ENCODE results near the gene KRT34.
"Not testable (repeated sequence)": the region's sequence is repeated elsewhere in the genome, so short reads cannot be mapped to it uniquely, and the experiment has no call there.

KRT34 gene

GRCh38 chr17:41381943-41382342 lies at the start of gene KRT34:
TSS of gene KRT34 (minus strand) at chr17:41382306. CDS start at chr17:41382246, 60 bp downstream.
- not testable (repeated sequence) for H3K4me3 ChIP-seq (ENCODE audit: low read depth, low read length); H3K27ac ChIP-seq (ENCODE audit: extremely low read depth, low read depth, low read length); H3K36me3 ChIP-seq (ENCODE audit: control insufficient read depth in 2 of 2, insufficient read depth in 1 of 2, low read length in 2 of 2); H3K9me3 ChIP-seq (ENCODE audit: control insufficient read depth, insufficient read depth, low read depth, low read length); H3K4me1 ChIP-seq (ENCODE audit: control insufficient read depth, insufficient read depth, low read length)
- ChIA-PET CTCF (interaction anchor here (0.7 to 1.4 kb wide), 3 partner anchors 120 to 579 kb away, joined by 3 to 4 read pairs (median 3); no protein-coding TSS in a partner anchor), POLR2A (interaction anchor here (0.7 kb wide), 1 partner anchor 649 kb away, joined by 5 read pairs; no protein-coding TSS in a partner anchor)

DNA sequence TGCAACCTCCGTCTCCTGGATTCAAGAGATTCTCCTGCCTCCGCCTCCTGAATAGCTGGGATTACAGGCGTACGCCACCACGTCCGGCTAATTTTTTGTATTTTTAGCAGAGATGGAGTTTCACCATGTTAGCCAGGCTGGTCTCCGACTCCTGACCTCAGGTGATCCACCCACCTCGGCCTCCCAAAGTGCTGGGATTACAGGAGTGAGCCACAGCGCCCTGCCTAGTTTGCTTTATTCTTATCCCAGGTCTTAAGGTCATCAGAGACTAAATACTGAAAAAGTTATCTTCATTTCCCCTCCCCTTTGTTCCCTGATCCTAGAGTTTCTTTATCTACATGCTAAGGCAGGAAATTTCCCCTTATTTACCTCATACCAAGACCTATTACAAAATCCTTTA lies 48.3 kb upstream of the KRT34 start:
- POLR2A ChIA-PET; H3K4me3 ChIP-seq (ENCODE audit: low read depth, low read length); H3K9me3 ChIP-seq (ENCODE audit: control insufficient read depth, insufficient read depth, low read depth, low read length); H3K36me3 ChIP-seq (ENCODE audit: control insufficient read depth in 2 of 2, insufficient read depth in 1 of 2, low read length in 2 of 2); H3K4me1 ChIP-seq (ENCODE audit: control insufficient read depth, insufficient read depth, low read length); H3K27ac ChIP-seq (ENCODE audit: extremely low read depth, low read depth, low read length): not testable (repeated sequence)
- CTCF ChIA-PET, result interaction anchor here (0.6 to 0.8 kb wide), 4 partner anchors 13 to 1193 kb away, joined by 3 to 6 read pairs (median 4); no protein-coding TSS in a partner anchor

GRCh38 chr17:41429667-41430066 lies 47.6 kb upstream of the KRT34 start:
- TF ChIP-seq, protein P1, sequence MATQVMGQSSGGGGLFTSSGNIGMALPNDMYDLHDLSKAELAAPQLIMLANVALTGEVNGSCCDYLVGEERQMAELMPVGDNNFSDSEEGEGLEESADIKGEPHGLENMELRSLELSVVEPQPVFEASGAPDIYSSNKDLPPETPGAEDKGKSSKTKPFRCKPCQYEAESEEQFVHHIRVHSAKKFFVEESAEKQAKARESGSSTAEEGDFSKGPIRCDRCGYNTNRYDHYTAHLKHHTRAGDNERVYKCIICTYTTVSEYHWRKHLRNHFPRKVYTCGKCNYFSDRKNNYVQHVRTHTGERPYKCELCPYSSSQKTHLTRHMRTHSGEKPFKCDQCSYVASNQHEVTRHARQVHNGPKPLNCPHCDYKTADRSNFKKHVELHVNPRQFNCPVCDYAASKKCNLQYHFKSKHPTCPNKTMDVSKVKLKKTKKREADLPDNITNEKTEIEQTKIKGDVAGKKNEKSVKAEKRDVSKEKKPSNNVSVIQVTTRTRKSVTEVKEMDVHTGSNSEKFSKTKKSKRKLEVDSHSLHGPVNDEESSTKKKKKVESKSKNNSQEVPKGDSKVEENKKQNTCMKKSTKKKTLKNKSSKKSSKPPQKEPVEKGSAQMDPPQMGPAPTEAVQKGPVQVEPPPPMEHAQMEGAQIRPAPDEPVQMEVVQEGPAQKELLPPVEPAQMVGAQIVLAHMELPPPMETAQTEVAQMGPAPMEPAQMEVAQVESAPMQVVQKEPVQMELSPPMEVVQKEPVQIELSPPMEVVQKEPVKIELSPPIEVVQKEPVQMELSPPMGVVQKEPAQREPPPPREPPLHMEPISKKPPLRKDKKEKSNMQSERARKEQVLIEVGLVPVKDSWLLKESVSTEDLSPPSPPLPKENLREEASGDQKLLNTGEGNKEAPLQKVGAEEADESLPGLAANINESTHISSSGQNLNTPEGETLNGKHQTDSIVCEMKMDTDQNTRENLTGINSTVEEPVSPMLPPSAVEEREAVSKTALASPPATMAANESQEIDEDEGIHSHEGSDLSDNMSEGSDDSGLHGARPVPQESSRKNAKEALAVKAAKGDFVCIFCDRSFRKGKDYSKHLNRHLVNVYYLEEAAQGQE (tag by site-specific recombination; IDR thresholded peaks at IDR 0.05), result no peak
- TF ChIP-seq ZNF350 (tag by site-specific recombination; IDR thresholded peaks at IDR 0.05) (no peak), ZNF473 (tag by site-specific recombination; IDR thresholded peaks at IDR 0.05) (no peak), HOXC10 (CRISPR knock-in tag; IDR thresholded peaks at IDR 0.05) (no peak), TRIM28 (IDR thresholded peaks at IDR 0.05; ENCODE audit: borderline replicate concordance, low read length) (no peak), SCRT2 (tag by site-specific recombination; IDR thresholded peaks at IDR 0.05) (no peak), ZNF677 (tag by site-specific recombination; IDR thresholded peaks at IDR 0.05) (no peak), ZNF133 (tag by site-specific recombination; IDR thresholded peaks at IDR 0.05) (no peak)
- Histone ChIP-seq H3K9me3 (ENCODE audit: control insufficient read depth, insufficient read depth, low read depth, low read length) (no peaks in the 10 kb centered on the region), H3K4me3 (ENCODE audit: low read depth, low read length) (no peak overlapping the region), H3K27ac (ENCODE audit: extremely low read depth, low read depth, low read length) (no peak overlapping the region), H3K36me3 (ENCODE audit: control insufficient read depth in 2 of 2, insufficient read depth in 1 of 2, low read length in 2 of 2) (no peaks in the 10 kb centered on the region), H3K4me1 (ENCODE audit: control insufficient read depth, insufficient read depth, low read length) (no peaks in the 10 kb centered on the region)
- CTCF ChIA-PET, result interaction anchor here (0.5 to 0.8 kb wide), 3 partner anchors 12 to 897 kb away, joined by 3 to 6 read pairs (median 3); no protein-coding TSS in a partner anchor
- POLR2A ChIA-PET, result no interaction called here

GRCh38 chr17:41428591-41429291 lies 46.6 kb upstream of the KRT34 start:
- no peaks in the 10 kb centered on the region for H3K36me3 ChIP-seq (ENCODE audit: control insufficient read depth in 2 of 2, insufficient read depth in 1 of 2, low read length in 2 of 2)
- ChIA-PET POLR2A (no interaction called here), CTCF (interaction anchor here (0.5 to 0.8 kb wide), 3 partner anchors 11 to 237 kb away, joined by 3 read pairs; no protein-coding TSS in a partner anchor)
- no peak overlapping the region for H3K27ac ChIP-seq (ENCODE audit: extremely low read depth, low read depth, low read length)
- no peaks in the 10 kb centered on the region for H3K4me1 ChIP-seq (ENCODE audit: control insufficient read depth, insufficient read depth, low read length)
- no peak overlapping the region for H3K4me3 ChIP-seq (ENCODE audit: low read depth, low read length)
- no peaks in the 10 kb centered on the region for H3K9me3 ChIP-seq (ENCODE audit: control insufficient read depth, insufficient read depth, low read depth, low read length)
- TF ChIP-seq ZNF677 (tag by site-specific recombination; IDR thresholded peaks at IDR 0.05) (no peak), ZNF621 (tag by site-specific recombination; IDR thresholded peaks at IDR 0.05) (no peak), ZNF561 (tag by site-specific recombination; IDR thresholded peaks at IDR 0.05; ENCODE audit: borderline replicate concordance) (no peak), ZSCAN30 (tag by site-specific recombination; IDR thresholded peaks at IDR 0.05) (no peak)
- TF ChIP-seq, protein P2, sequence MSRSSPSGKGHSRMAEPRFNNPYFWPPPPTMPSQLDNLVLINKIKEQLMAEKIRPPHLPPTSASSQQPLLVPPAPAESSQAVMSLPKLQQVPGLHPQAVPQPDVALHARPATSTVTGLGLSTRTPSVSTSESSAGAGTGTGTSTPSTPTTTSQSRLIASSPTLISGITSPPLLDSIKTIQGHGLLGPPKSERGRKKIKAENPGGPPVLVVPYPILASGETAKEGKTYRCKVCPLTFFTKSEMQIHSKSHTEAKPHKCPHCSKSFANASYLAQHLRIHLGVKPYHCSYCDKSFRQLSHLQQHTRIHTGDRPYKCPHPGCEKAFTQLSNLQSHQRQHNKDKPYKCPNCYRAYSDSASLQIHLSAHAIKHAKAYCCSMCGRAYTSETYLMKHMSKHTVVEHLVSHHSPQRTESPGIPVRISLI (tag by site-specific recombination; IDR thresholded peaks at IDR 0.05), result no peak

All from HEK293 (cell line).